Thymus (tissue), 14 donors: ENCODE data around the gene LRCH3. TPM values are rescaled to one million over a fixed set of nuclear protein-coding genes. Genes with fewer than 3 reads are reported as not detected.

Experiments
- DNase-seq, 9 donors: peaks; one replicate each; pipeline ENCODE4 v3.0.0-alpha.2; 2013; ENCODE audit warnings: low spot score in 9 of 9, low read depth in 6 of 9, missing footprints in 1 of 9
- H3K27ac ChIP-seq, 2 donors: one replicate each; pipeline ENCODE4 v1.5.1; 2013; ENCODE audit warnings: control low read depth in 1 of 2, low read depth in 1 of 2, low read length in 1 of 2, mild to moderate bottlenecking in 1 of 2, moderate library complexity in 1 of 2
- H3K27me3 ChIP-seq, 2 donors: one replicate each; pipeline ENCODE4 v1.5.1; 2013; ENCODE audit warnings: low read length in 1 of 2; ENCODE audit not compliant: control insufficient read depth in 2 of 2, insufficient read depth in 1 of 2
- H3K36me3 ChIP-seq, 2 donors: one replicate each; pipeline ENCODE4 v1.5.1; 2013; ENCODE audit warnings: low read length in 1 of 2, mild to moderate bottlenecking in 1 of 2, moderate library complexity in 1 of 2; ENCODE audit not compliant: control insufficient read depth in 2 of 2, insufficient read depth in 2 of 2
- H3K4me1 ChIP-seq, 2 donors: one replicate each; pipeline ENCODE4 v1.5.1; 2013; ENCODE audit warnings: low read length in 2 of 2; ENCODE audit not compliant: control insufficient read depth in 2 of 2, insufficient read depth in 2 of 2
- H3K4me3 ChIP-seq, 2 donors: one replicate each; pipeline ENCODE4 v1.5.1; 2013; ENCODE audit warnings: low read length in 2 of 2, control low read depth in 1 of 2, mild to moderate bottlenecking in 1 of 2
- H3K9me3 ChIP-seq, 2 donors: one replicate each; pipeline ENCODE4 v1.5.1; 2013; ENCODE audit warnings: low read length in 1 of 2, mild to moderate bottlenecking in 1 of 2; ENCODE audit not compliant: control insufficient read depth in 2 of 2, insufficient read depth in 1 of 2
- WGBS: extraction: QIAGEN DNeasy Blood & Tissue Kit; methylation state at CpG from one replicate; pipeline ENCODE4 v1.1.7; 2013; 5-methylcytosine and 5-hydroxymethylcytosine counted together
- long read RNA-seq, 10 donors: transcript quantifications; one replicate each; lab custom pipeline, GENCODE V29; 2026
- polyA plus RNA-seq: library from polyadenylated mRNA; stranded (reverse); fragments of 200-250 nt; gene quantifications from one replicate; pipeline ENCODE4 v1.2.3, GENCODE V29; 2013
- total RNA-seq: library from RNA; stranded (reverse); fragments of 120-200 nt; gene quantifications from one replicate; pipeline ENCODE4 v1.2.4, GENCODE V29; 2013
- donor health status: healthy.

Gene LRCH3
- 25.4 TPM for total RNA-seq
- 76.6 TPM for polyA plus RNA-seq
- long read RNA-seq, donor 1, result 0 reads
- long read RNA-seq, donor 2, result 0 reads
- long read RNA-seq, donor 3, partial matches to known transcripts, result 189 of 193 reads
- long read RNA-seq, donor 3, other reads (novel, unspliced or antisense), result 0 of 193 reads
- long read RNA-seq, donor 4, partial matches to known transcripts, result 12 of 13 reads
- long read RNA-seq, donor 4, other reads (novel, unspliced or antisense), result 0 of 13 reads
- long read RNA-seq, donor 5, partial matches to known transcripts, result 7 of 10 reads
- long read RNA-seq, donor 5, other reads (novel, unspliced or antisense), result 0 of 10 reads
- long read RNA-seq, donor 6, result 0 reads
- long read RNA-seq, donor 7, partial matches to known transcripts, result 5 of 5 reads
- long read RNA-seq, donor 7, other reads (novel, unspliced or antisense), result 0 of 5 reads
- long read RNA-seq, donor 8, result 0 reads
- long read RNA-seq, donor 9, partial matches to known transcripts, result 84 of 84 reads
- long read RNA-seq, donor 9, other reads (novel, unspliced or antisense), result 0 of 84 reads
- long read RNA-seq, donor 10, partial matches to known transcripts, result 109 of 109 reads
- long read RNA-seq, donor 10, other reads (novel, unspliced or antisense), result 0 of 109 reads

GRCh38 chr3:197791113-197791891 is at the start of gene LRCH3:
LRCH3 (plus strand) TSS chr3:197791254; CDS start chr3:197791279, 25 bp downstream.
- no peaks in the 10 kb centered on the region for H3K27me3 ChIP-seq
- no peaks in the 10 kb centered on the region for H3K9me3 ChIP-seq
- DNase-seq, result peak; percentile 42 to 87 (median 62)
- peak within 1 kb of the TSS; percentile 95 to 96 for H3K27ac ChIP-seq
- under 1% methylated on average over 83 of the region's 83 CpGs for WGBS
- H3K4me3 ChIP-seq, result peak within 1 kb of the TSS; percentile 98 to 99
- H3K36me3 ChIP-seq, result no peaks in the 10 kb centered on the region
- peaks cover 0 to 4% of the 10 kb centered on the region in 2 donors for H3K4me1 ChIP-seq

- no peaks in the 10 kb centered on the region for H3K36me3 ChIP-seq
- H3K27ac ChIP-seq, result no peak overlapping the region
- no peaks in the 10 kb centered on the region for H3K9me3 ChIP-seq
- no peak overlapping the region for H3K4me3 ChIP-seq
- peaks cover 0 to 3% of the 10 kb centered on the region in 2 donors for H3K4me1 ChIP-seq
- DNase-seq, result no peak
- no peaks in the 10 kb centered on the region for H3K27me3 ChIP-seq
- WGBS, result 98% methylated on average over 3 of the region's 3 CpGs
Observed at GRCh38 chr3:197742787-197743186, 48.3 kb upstream of the LRCH3 start.

GRCh38 chr3:197746209-197746608 is 44.8 kb upstream of the LRCH3 start:
- Histone ChIP-seq H3K4me1 (peaks cover 4 to 13% of the 10 kb centered on the region in 2 donors), H3K27ac (no peak overlapping the region), H3K27me3 (no peaks in the 10 kb centered on the region), H3K4me3 (no peak overlapping the region), H3K9me3 (no peaks in the 10 kb centered on the region), H3K36me3 (no peaks in the 10 kb centered on the region)
- 94% methylated on average over 3 of the region's 3 CpGs for WGBS
- no peak for DNase-seq

GRCh38 chr3:197746801-197747237 is 44.2 kb upstream of the LRCH3 start:
- Histone ChIP-seq H3K4me1 (peaks cover 8 to 19% of the 10 kb centered on the region in 2 donors), H3K27ac (no peak overlapping the region), H3K9me3 (no peaks in the 10 kb centered on the region), H3K4me3 (no peak overlapping the region), H3K36me3 (no peaks in the 10 kb centered on the region), H3K27me3 (no peaks in the 10 kb centered on the region)
- WGBS, result 93% methylated on average over 4 of the region's 4 CpGs
- DNase-seq, result no peak

- 44% methylated on average over 12 of the region's 12 CpGs for WGBS
- Histone ChIP-seq H3K4me3 (peak overlapping the region; percentile 70 to 74), H3K9me3 (no peaks in the 10 kb centered on the region), H3K36me3 (no peaks in the 10 kb centered on the region), H3K27ac (peak overlapping the region; percentile 85 to 96), H3K27me3 (no peaks in the 10 kb centered on the region), H3K4me1 (peaks cover 8 to 23% of the 10 kb centered on the region in 2 donors)
- DNase-seq, result peak in 1 of 9 donors; percentile 7
Observed at GRCh38 chr3:197748597-197749314, 42.3 kb upstream of the LRCH3 start.

- under 1% methylated on average over 18 of the region's 18 CpGs for WGBS
- Histone ChIP-seq H3K27me3 (no peaks in the 10 kb centered on the region), H3K36me3 (no peaks in the 10 kb centered on the region), H3K27ac (peak overlapping the region; percentile 85 to 96), H3K4me3 (peak overlapping the region; percentile 70 to 74), H3K9me3 (no peaks in the 10 kb centered on the region), H3K4me1 (peaks cover 8 to 23% of the 10 kb centered on the region in 2 donors)
- peak in 7 of 9 donors; percentile 64 to 91 (median 75) for DNase-seq
Observed at GRCh38 chr3:197749315-197749600, 41.8 kb upstream of the LRCH3 start.

- H3K4me1 ChIP-seq, result peaks cover 11 to 23% of the 10 kb centered on the region in 2 donors
- no peaks in the 10 kb centered on the region for H3K36me3 ChIP-seq
- DNase-seq, result peak in 8 of 9 donors; percentile 54 to 88 (median 74)
- WGBS, result under 1% methylated on average over 104 of the region's 104 CpGs
- no peaks in the 10 kb centered on the region for H3K27me3 ChIP-seq
- no peaks in the 10 kb centered on the region for H3K9me3 ChIP-seq
- peak within 1 kb of the TSS; percentile 70 to 74 for H3K4me3 ChIP-seq
- H3K27ac ChIP-seq, result peak within 1 kb of the TSS; percentile 85 to 96
Observed at GRCh38 chr3:197749601-197750395, 41.3 kb upstream of the LRCH3 start, which contains the start of gene FYTTD1. FYTTD1 (plus strand) TSS chr3:197749883; CDS start chr3:197749972, 89 bp downstream.

- H3K9me3 ChIP-seq, result no peaks in the 10 kb centered on the region
- under 1% methylated on average over 43 of the region's 43 CpGs for WGBS
- peaks cover 11 to 23% of the 10 kb centered on the region in 2 donors for H3K4me1 ChIP-seq
- H3K27ac ChIP-seq, result peak overlapping the region; percentile 81 to 85
- DNase-seq, result peak in 7 of 9 donors; percentile 26 to 79 (median 42)
- H3K27me3 ChIP-seq, result no peaks in the 10 kb centered on the region
- no peaks in the 10 kb centered on the region for H3K36me3 ChIP-seq
- peak overlapping the region; percentile 70 to 74 for H3K4me3 ChIP-seq
Observed at GRCh38 chr3:197750396-197750831, 40.6 kb upstream of the LRCH3 start.
